ENCODE data around the gene CLCN2. TPM values are rescaled to one million over a fixed set of nuclear protein-coding genes. Genes with fewer than 3 reads are reported as not detected.

The CLCN2 gene
- total RNA-seq, 1 experiment from 2014 or later = 13.0 TPM

GRCh38 chr3:184296616-184297015 lies 64.8 kb downstream of the CLCN2 start:
- H3K4me3 ChIP-seq (ENCODE audit: low read length) = no peak overlapping the region
- H3K27ac ChIP-seq (ENCODE audit: low read length) = no peak overlapping the region
- no TSS peak for BruUV-seq (replicated peaks)
- peaks cover 26% of the 10 kb centered on the region for H3K79me2 ChIP-seq (ENCODE audit: low read length)
- TF ChIP-seq, protein P1, sequence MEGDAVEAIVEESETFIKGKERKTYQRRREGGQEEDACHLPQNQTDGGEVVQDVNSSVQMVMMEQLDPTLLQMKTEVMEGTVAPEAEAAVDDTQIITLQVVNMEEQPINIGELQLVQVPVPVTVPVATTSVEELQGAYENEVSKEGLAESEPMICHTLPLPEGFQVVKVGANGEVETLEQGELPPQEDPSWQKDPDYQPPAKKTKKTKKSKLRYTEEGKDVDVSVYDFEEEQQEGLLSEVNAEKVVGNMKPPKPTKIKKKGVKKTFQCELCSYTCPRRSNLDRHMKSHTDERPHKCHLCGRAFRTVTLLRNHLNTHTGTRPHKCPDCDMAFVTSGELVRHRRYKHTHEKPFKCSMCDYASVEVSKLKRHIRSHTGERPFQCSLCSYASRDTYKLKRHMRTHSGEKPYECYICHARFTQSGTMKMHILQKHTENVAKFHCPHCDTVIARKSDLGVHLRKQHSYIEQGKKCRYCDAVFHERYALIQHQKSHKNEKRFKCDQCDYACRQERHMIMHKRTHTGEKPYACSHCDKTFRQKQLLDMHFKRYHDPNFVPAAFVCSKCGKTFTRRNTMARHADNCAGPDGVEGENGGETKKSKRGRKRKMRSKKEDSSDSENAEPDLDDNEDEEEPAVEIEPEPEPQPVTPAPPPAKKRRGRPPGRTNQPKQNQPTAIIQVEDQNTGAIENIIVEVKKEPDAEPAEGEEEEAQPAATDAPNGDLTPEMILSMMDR (conservative IDR thresholded peaks at IDR 0.05; ENCODE audit: low read depth, low read length) = no peak
- TF ChIP-seq EZH2 (IDR thresholded peaks at IDR 0.05; ENCODE audit: low read length, unreplicated experiment) = no peak
- TF ChIP-seq EZH2phosphoT487 (IDR thresholded peaks at IDR 0.05; ENCODE audit: borderline replicate concordance, low read length) = no peak
- no peak overlapping the region for H2AFZ ChIP-seq (ENCODE audit: low read length)
- H3K9me2 ChIP-seq (replicated peaks; ENCODE audit: low read length) = no peaks in the 10 kb centered on the region
- no peaks in the 10 kb centered on the region for H3K27me3 ChIP-seq (ENCODE audit: low read length)
- no peak overlapping the region for H3K4me2 ChIP-seq (ENCODE audit: low read length)
- H3F3A ChIP-seq (ENCODE audit: low read length, unreplicated experiment) = no peaks in the 10 kb centered on the region
- H3K36me3 ChIP-seq (ENCODE audit: low read depth, low read length) = peaks cover 13% of the 10 kb centered on the region
- DNase-seq (no peak), ATAC-seq (no peak)
- H4K20me1 ChIP-seq (ENCODE audit: low read length) = peaks cover 12% of the 10 kb centered on the region
- CTCF ChIA-PET = no interaction called here
- POLR2A ChIA-PET (ENCODE audit: unreplicated experiment) = no interaction called here
- H3K9me3 ChIP-seq (ENCODE audit: low read length) = no peaks in the 10 kb centered on the region
- peaks cover 12% of the 10 kb centered on the region for H3K4me1 ChIP-seq (ENCODE audit: insufficient read depth, low read length)
- H3K9ac ChIP-seq (ENCODE audit: low read length) = no peak overlapping the region
- intact Hi-C loops (cut with micrococcal nuclease) = no loop called here

Other genes starting within 250 kb of the CLCN2 start
- gene EIF2B5, start 226.2 kb downstream of the CLCN2 start, total RNA-seq (2014; rRNA removed) = 51.3 and 57.0 TPM in 2 replicates
- gene DVL3, start 206.2 kb downstream of the CLCN2 start, total RNA-seq (2014; rRNA removed) = 50.6 and 56.1 TPM in 2 replicates
- gene AP2M1, start 186.8 kb downstream of the CLCN2 start, total RNA-seq (2014; rRNA removed) = 522 and 538 TPM in 2 replicates
- 84.7 and 85.5 TPM in 2 replicates for gene ABCF3, start 175.4 kb downstream of the CLCN2 start, total RNA-seq (2014; rRNA removed)
- gene VWA5B2, start 132.0 kb downstream of the CLCN2 start, total RNA-seq (2014; rRNA removed) = 1.4 and 1.9 TPM in 2 replicates
- gene ALG3, start 112.6 kb downstream of the CLCN2 start, total RNA-seq (2014; rRNA removed) = 65.9 and 89.0 TPM in 2 replicates
- 27.3 and 37.8 TPM in 2 replicates for gene EEF1AKMT4, start 111.9 kb downstream of the CLCN2 start, total RNA-seq (2014; rRNA removed)
- gene CAMK2N2, start 100.1 kb downstream of the CLCN2 start, total RNA-seq (2014; rRNA removed) = 1.1 and 1.2 TPM in 2 replicates
- gene ECE2, start 85.6 kb downstream of the CLCN2 start, total RNA-seq (2014; rRNA removed) = not detected in 2 replicates
- gene PSMD2, start 62.4 kb downstream of the CLCN2 start, total RNA-seq (2014; rRNA removed) = 1,057 and 1,393 TPM in 2 replicates
- 463 and 599 TPM in 2 replicates for gene EIF4G1, start 47.0 kb downstream of the CLCN2 start, total RNA-seq (2014; rRNA removed)
- 21.9 and 24.2 TPM in 2 replicates for gene FAM131A, start 24.0 kb downstream of the CLCN2 start, total RNA-seq (2014; rRNA removed)
- gene POLR2H, start 105 bp upstream of the CLCN2 start, total RNA-seq (2014; rRNA removed) = 184 and 193 TPM in 2 replicates
- gene THPO, start 16.6 kb upstream of the CLCN2 start, total RNA-seq (2014; rRNA removed) = not detected in 2 replicates
- gene CHRD, start 18.4 kb upstream of the CLCN2 start, total RNA-seq (2014; rRNA removed) = not detected in 2 replicates
- gene EPHB3, start 200.2 kb upstream of the CLCN2 start, total RNA-seq (2014; rRNA removed) = 18.2 and 23.1 TPM in 2 replicates

All from PC-3 (cell line).